Body of pancreas (tissue), 4 donors: ENCODE measurements around the gene ARHGAP18. TPM values are rescaled to one million over a fixed set of nuclear protein-coding genes. Genes with fewer than 3 reads are reported as not detected.

Experiments
- ATAC-seq: fragments of 150-250 bp; one replicate; pipeline ENCODE4 v1.9.1; 2016
- DNase-seq, 4 donors: peaks; one replicate each; pipeline ENCODE4 v3.0.0-alpha.2; 2019
- H3K27ac ChIP-seq, 4 donors: fragments of 200-600 bp; sonication (generic); 1 replicate in 3 of 4; 2 replicates in 1 of 4; pipeline versions ENCODE4 v1.5.1 to v1.6.1; 2016 to 2019; ENCODE audit warnings: mild to moderate bottlenecking in 1 of 4, mixed read lengths in 1 of 4, moderate library complexity in 1 of 4
- H3K27me3 ChIP-seq, 2 donors: fragments of 200-600 bp; sonication (generic); one replicate each; pipeline ENCODE4 v1.6.0; 2016; ENCODE audit warnings: mild to moderate bottlenecking in 1 of 2
- H3K36me3 ChIP-seq, 2 donors: fragments of 200-600 bp; sonication (generic); replicated peaks in 1 of 2; 2 replicates each; pipeline ENCODE4 v1.5.1; 2016; ENCODE audit warnings: low read depth in 2 of 2; ENCODE audit not compliant: insufficient read depth in 1 of 2
- H3K4me1 ChIP-seq: fragments of 200-600 bp; sonication (generic); one replicate; pipeline ENCODE4 v1.6.0; 2016
- H3K4me3 ChIP-seq, 2 donors: fragments of 200-600 bp; sonication (generic); 1 replicate in 1 of 2; 2 replicates in 1 of 2; pipeline ENCODE4 v1.5.1; 2016 to 2019
- H3K9me3 ChIP-seq, 3 donors: fragments of 200-600 bp; sonication (generic); 1 replicate in 2 of 3; 2 replicates in 1 of 3; pipeline ENCODE4 v1.5.1; 2016
- POLR2A ChIP-seq, 3 donors: fragments of 450-650 bp; IDR thresholded peaks; one replicate each; pipeline ENCODE4 v1.6.1; 2016; ENCODE audit warnings: antibody characterized with exemption in 3 of 3, mild to moderate bottlenecking in 2 of 3
- WGBS, 2 donors: methylation state at CpG; one replicate each; pipeline ENCODE4 v1.1.5; 2017; 5-methylcytosine and 5-hydroxymethylcytosine counted together
- intact Hi-C: fragments of 100-400 bp; cut with DNase I; formaldehyde crosslinking; loops from one replicate; pipeline ENCODE4 v1.15.1; 2023
- total RNA-seq, 2 donors: library from RNA; depleted of rRNA; stranded (reverse); fragments of >200 nt; gene quantifications; one replicate each; pipeline ENCODE4 v1.1.0, GENCODE V29; 2016
- TF ChIP-seq, protein P1 (sequence below), 7 experiments: fragments of 450-650 bp in 4 of 7; fragments of 200-600 bp in 3 of 7; sonication (generic) in 3 of 7; IDR thresholded peaks; one replicate each; pipeline ENCODE4 v1.5.1; 2016 to 2019; ENCODE audit warnings: antibody characterized with exemption in 7 of 7

Gene ARHGAP18, protein sequence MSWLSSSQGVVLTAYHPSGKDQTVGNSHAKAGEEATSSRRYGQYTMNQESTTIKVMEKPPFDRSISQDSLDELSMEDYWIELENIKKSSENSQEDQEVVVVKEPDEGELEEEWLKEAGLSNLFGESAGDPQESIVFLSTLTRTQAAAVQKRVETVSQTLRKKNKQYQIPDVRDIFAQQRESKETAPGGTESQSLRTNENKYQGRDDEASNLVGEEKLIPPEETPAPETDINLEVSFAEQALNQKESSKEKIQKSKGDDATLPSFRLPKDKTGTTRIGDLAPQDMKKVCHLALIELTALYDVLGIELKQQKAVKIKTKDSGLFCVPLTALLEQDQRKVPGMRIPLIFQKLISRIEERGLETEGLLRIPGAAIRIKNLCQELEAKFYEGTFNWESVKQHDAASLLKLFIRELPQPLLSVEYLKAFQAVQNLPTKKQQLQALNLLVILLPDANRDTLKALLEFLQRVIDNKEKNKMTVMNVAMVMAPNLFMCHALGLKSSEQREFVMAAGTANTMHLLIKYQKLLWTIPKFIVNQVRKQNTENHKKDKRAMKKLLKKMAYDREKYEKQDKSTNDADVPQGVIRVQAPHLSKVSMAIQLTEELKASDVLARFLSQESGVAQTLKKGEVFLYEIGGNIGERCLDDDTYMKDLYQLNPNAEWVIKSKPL
- total RNA-seq = 10 to 100 TPM; 16.2 to 30.6 TPM

DNA sequence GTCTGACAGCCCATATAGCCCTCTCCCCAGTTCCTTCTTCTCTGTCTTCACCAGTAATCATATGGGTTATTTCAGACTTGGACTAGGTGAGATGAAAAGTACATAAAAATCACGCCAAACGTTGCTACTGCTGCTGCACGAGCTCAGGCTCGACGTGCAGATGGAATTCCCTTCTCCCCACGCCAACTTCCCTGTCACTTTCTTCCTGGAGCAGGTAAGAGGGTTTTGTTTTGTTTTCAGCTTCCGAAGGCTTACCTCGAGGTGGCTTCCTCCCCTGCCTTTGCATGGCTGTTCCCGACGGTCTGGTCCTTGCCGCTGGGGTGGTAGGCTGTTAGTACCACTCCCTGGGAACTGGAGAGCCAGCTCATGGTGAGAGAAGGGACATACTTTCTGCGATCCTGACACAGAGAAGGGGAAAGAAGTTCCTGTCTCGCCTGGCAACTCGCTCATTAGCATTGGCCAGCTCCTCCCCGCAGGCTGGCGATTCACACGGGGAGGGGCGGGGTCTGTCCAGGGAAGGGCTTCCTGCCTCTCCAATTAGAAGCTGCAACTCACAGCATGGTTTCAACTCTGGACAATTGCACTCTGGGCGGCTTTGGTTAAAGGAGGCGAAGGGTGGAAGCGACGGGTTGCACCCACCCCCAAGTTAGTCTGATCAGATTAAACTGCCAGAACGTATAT is at the start of gene ARHGAP18:
ARHGAP18 (minus strand) TSS at position 409 of the 681 bp plus-strand sequence; CDS start at position 368, 41 bp downstream.
- WGBS, 2 donors = 1% methylated on average over 15 to 23 of the region's 23 CpGs
- intact Hi-C loops = no loop called here
- ATAC-seq = peak; percentile 97
- peak; percentile 71 to 95 (median 91) for TF ChIP-seq POLR2A (IDR thresholded peaks at IDR 0.05)
- TF ChIP-seq, protein P1, sequence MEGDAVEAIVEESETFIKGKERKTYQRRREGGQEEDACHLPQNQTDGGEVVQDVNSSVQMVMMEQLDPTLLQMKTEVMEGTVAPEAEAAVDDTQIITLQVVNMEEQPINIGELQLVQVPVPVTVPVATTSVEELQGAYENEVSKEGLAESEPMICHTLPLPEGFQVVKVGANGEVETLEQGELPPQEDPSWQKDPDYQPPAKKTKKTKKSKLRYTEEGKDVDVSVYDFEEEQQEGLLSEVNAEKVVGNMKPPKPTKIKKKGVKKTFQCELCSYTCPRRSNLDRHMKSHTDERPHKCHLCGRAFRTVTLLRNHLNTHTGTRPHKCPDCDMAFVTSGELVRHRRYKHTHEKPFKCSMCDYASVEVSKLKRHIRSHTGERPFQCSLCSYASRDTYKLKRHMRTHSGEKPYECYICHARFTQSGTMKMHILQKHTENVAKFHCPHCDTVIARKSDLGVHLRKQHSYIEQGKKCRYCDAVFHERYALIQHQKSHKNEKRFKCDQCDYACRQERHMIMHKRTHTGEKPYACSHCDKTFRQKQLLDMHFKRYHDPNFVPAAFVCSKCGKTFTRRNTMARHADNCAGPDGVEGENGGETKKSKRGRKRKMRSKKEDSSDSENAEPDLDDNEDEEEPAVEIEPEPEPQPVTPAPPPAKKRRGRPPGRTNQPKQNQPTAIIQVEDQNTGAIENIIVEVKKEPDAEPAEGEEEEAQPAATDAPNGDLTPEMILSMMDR (IDR thresholded peaks at IDR 0.05) = no peak
- Histone ChIP-seq H3K4me1 (peaks cover 35% of the 10 kb centered on the region), H3K4me3 (peak within 1 kb of the TSS; percentile 39 to 46), H3K27ac (peak within 1 kb of the TSS; percentile 60 to 93 (median 90)), H3K36me3 (no peaks in the 10 kb centered on the region), H3K9me3 (no peaks in the 10 kb centered on the region), H3K27me3 (no peaks in the 10 kb centered on the region)
- DNase-seq = peak; percentile 92 to 95 (median 94)

DNA sequence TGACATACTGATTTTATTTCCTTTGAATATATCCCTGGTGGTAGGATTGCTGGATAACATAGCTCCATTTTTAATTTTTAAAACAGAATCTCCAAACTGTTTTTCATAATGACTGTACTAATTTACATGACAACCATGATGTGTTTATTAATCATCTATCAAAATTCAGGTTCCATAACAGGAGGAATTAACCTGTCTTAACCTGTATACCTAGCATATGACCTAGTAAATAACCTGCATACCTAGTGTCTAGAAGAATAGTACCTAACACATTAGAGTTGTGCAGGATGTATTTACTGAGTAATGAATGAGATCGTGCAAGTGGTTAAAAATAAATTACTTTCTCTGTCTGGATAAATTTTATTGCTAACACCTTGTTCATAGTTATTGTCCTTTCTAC is 45.8 kb upstream of the ARHGAP18 start:
- Histone ChIP-seq H3K27me3 (no peaks in the 10 kb centered on the region), H3K4me1 (no peaks in the 10 kb centered on the region), H3K4me3 (no peak overlapping the region), H3K36me3 (no peaks in the 10 kb centered on the region), H3K27ac (no peak overlapping the region), H3K9me3 (no peaks in the 10 kb centered on the region)
- no peak for ATAC-seq
- DNase-seq = no peak
- WGBS, 2 donors = 83 to 86% methylated on average over 1 of the region's 1 CpG
- intact Hi-C loops = no loop called here
- TF ChIP-seq POLR2A (IDR thresholded peaks at IDR 0.05) = no peak
- TF ChIP-seq, protein P1 (IDR thresholded peaks at IDR 0.05) = no peak

DNA sequence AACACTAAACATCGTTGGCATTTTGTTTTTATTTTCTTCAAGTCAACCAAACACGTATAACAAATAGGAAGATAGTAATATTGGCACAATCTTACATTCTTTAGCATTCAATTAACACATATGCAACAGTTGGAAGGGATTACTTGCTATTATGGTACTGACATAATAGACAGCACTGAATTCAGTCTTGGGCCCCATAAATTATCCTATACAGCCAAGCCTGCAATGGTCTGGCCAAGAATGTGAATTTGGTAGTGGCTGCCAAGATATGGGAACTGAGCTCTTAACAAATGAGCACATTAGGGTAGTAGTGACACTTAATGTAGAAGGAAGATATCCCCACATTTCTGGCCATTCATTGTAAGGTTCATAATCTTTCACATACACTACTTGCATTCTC is 44.8 kb upstream of the ARHGAP18 start:
- H3K4me3 ChIP-seq = no peak overlapping the region
- H3K36me3 ChIP-seq = no peaks in the 10 kb centered on the region
- H3K27ac ChIP-seq = no peak overlapping the region
- intact Hi-C loops = no loop called here
- H3K27me3 ChIP-seq = no peaks in the 10 kb centered on the region
- ATAC-seq = no peak
- no peak for DNase-seq
- H3K9me3 ChIP-seq = no peaks in the 10 kb centered on the region
- no peaks in the 10 kb centered on the region for H3K4me1 ChIP-seq
- 66 to 78% methylated on average over 2 of the region's 2 CpGs for WGBS, 2 donors
- TF ChIP-seq, protein P1 (IDR thresholded peaks at IDR 0.05) = no peak
- TF ChIP-seq POLR2A (IDR thresholded peaks at IDR 0.05) = no peak

DNA sequence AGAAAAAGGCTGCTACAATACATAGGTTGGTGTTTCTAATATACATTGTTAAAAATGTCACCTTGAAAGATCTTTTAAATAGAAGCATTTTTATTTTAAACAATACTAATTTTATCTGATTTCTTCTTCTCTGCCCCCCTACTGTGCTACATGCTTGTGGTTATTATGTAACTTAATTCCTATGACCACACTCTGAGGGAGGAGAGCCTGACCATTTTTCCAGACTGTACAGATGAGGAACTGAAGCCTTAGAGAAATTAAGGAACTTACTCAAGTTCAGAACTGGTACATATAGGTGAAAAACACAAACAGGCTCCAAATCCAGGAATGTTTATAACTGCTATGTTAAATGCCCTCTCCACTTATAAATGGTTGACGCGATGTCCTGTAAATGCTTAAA is 43.4 kb upstream of the ARHGAP18 start:
- ATAC-seq = no peak
- 93 to 100% methylated on average over 2 of the region's 2 CpGs for WGBS, 2 donors
- TF ChIP-seq, protein P1 (IDR thresholded peaks at IDR 0.05) = no peak
- no peak for TF ChIP-seq POLR2A (IDR thresholded peaks at IDR 0.05)

More for the DNA sequence above, 43.4 kb upstream of the ARHGAP18 start:
- no peaks in the 10 kb centered on the region for H3K9me3 ChIP-seq
- intact Hi-C loops = no loop called here
- H3K4me3 ChIP-seq = no peak overlapping the region
- H3K27me3 ChIP-seq = no peaks in the 10 kb centered on the region
- no peak overlapping the region for H3K27ac ChIP-seq
- peak in 1 of 4 donors; percentile 12 for DNase-seq
- no peaks in the 10 kb centered on the region for H3K4me1 ChIP-seq
- no peaks in the 10 kb centered on the region for H3K36me3 ChIP-seq
